Activated CD4-positive, alpha-beta T cell treated with anti-CD3 and anti-CD28 coated beads for 4 hours (primary cell): ENCODE measurements around the gene ADARB1.

Experiments
- DNase-seq, 2 donors: peaks; one replicate each; pipeline ENCODE4 v3.0.0-alpha.2; 2020

The ADARB1 gene

DNA sequence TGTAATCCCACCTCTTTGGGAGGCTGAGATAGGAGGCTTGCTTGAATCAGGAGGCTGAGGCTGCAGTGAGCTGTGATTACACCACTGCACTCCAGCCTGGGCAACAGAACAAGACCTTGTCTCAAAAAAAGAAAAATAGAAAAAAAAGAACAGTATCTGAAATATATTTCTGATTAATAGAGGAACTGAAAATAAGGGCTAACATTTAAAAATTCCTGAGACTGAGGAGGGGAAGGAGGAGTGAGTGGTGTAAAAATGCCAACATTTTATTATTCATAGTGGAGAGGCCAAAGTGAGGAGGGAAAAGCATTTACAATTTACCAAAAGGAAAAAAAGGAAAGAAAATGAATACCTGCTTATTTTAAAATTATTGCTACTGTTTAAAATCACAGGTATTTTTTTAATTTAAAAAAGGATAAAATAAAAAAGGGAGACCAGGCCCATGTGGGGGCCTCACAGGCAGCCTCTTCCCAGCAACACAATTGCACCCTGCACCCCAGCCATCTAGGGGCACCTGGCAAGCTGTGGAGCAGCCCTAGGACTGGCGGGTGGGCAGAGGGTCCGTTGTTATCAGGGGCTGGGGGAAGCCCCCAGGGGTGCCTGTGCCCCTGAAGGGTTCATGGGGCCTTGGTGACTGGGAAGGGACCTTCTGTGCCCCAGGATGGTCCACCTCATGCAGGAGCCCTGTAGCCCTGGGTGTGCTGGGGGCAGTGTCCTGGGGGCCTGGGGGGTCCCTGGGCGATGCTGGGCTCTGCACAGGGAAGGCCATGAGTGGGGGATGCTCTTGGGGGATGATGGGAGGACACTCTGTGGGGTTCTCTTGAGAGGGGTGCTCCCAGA is 34.8 kb upstream of the ADARB1 start:
- DNase-seq, result no peak

- no peak for DNase-seq
These were observed 34.1 kb upstream of the ADARB1 start for GRCh38 chr21:45040157-45040711.

DNA sequence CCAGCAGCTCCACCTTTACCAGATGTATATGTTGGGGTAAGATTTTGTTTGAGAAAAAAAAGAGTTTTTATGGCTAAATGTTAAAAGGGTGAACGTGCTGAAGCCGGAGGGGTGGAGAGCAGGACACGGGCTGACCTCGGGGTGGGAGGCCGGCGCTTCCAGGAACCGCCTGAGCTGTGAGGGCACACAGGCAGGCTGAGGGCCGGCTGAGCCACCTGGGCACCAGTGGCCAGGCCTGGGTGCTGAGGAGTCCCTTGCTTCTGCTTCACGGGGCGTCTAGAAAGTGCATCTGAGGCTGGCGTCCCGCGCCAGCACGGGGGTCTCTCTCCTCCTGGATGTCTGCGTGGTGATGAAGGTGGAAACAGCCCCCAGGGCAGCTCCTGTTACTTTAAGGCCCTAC is 33.6 kb upstream of the ADARB1 start:
- DNase-seq, result no peak

GRCh38 chr21:45041351-45041805 is 33.0 kb upstream of the ADARB1 start:
- DNase-seq, result no peak

DNA sequence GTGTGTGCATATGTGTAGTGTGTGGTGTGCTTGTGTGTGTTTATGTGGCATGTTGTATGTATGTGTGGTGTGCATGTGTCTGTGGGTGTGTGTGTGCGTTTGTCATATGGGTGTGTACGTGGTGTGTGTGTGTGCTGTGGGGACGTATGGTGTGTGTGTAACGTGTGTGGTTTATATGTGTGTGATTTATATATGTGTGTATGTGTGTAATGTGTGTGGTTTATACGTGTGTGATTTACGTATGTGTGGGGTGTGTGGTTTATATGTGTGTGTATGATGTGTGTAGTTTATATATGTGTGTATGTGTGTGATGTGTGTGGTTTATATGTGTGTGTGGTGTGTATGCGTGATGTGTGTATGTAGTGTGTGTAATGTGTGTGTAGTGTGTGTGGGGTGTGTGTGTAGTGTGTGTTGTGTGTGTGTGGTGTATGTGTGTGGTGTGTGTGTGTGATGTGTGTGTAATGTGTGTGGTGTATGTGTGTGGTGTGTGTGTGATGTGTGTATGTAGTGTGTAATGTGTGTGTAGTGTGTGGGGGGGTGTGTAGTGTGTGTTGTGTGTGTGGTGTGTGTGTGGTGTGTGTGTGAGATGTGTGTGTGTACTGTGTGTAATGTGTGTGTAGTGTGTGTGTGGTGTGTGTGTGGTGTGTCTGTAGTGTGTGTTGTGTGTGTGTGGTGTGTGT is 32.3 kb upstream of the ADARB1 start:
- no peak for DNase-seq

GRCh38 chr21:45042664-45043161 is 31.7 kb upstream of the ADARB1 start:
- DNase-seq, result no peak

- no peak for DNase-seq
These were observed 30.8 kb upstream of the ADARB1 start for GRCh38 chr21:45043541-45044020.

- DNase-seq, result no peak
These were observed 28.9 kb upstream of the ADARB1 start for GRCh38 chr21:45045481-45045880.

DNA sequence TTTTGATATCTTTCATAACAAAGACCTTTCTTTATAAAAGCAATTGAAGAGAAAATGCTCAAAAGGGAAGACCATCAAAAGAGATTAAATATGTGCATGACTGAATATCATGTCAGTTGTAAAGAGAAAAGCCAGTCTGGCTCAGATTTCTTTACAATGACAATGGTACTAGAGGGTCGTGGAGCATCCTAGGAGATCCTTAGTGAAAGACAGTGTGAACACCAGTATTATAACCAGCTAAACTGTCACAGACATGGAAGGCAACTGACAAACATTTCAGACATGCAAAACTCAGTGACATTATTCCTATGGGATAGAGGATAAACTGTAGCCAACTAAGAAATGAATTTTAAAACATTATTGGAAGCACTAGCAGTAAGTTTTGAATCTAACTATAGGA is 27.1 kb upstream of the ADARB1 start:
- DNase-seq, result no peak

DNA sequence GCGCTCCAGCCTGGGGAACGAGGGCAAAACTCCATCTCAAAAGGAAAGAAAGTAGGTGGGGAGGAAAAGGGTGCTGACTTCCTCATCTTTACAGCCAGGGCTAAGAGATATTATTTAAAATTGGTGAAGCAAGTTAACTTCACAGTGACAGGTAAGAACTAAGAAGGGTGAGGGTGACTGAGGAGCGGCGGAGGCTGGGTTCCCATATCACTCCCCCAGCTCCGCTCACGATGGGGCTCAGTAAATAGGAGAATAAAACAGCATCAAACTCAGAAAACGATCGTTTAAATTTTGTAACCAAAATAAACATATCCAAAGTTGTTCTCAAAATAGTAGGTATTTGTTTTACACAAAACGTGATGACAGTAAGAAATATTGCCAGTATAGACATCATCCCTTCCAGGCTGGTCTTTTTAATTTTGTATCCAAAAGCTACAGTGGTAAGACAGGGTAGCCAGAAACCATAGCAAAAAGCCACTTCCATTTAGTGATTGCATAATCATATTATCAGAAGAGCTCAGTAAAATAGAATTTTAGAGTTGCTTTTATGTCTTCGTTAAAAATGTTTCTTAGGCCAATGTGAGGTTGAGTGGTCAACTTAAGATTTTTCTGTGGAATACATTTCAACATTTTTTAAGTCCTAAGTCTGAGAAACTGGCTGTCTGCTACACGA is 26.2 kb upstream of the ADARB1 start:
- no peak for DNase-seq

- no peak for DNase-seq
These were observed 25.4 kb upstream of the ADARB1 start for GRCh38 chr21:45048968-45049367.

DNA sequence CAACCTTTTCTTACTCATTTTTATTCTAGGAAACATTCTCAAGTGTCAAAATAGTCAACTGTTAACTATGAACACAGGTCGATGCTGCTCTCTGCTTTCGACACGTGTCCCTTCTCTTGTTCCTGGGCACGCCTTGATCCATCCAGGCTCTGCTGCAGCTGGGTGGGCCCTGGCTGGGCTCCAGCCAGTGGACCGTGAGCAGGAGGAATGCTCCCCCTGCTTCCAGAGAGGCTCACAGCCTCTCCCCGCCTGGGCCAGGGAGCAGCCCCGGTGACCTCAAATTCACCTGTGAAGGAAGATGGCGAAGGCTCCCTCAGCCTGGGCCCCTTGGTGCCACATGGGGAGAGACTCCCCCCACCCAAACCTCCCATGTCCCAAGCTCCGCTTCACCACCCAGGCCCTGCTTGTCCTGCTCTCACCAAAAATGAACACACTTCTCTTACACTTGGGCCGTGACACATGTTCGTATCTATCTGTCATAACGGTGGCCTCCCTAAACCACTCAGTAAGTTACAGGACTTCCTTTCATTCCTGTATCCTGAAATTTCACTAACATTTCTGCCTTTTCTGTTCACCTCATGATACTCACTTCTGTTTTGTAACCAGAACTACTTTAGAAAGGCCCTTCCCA is 24.6 kb upstream of the ADARB1 start:
- no peak for DNase-seq

- DNase-seq, result no peak
These were observed 24.0 kb upstream of the ADARB1 start for GRCh38 chr21:45050345-45050796.

DNA sequence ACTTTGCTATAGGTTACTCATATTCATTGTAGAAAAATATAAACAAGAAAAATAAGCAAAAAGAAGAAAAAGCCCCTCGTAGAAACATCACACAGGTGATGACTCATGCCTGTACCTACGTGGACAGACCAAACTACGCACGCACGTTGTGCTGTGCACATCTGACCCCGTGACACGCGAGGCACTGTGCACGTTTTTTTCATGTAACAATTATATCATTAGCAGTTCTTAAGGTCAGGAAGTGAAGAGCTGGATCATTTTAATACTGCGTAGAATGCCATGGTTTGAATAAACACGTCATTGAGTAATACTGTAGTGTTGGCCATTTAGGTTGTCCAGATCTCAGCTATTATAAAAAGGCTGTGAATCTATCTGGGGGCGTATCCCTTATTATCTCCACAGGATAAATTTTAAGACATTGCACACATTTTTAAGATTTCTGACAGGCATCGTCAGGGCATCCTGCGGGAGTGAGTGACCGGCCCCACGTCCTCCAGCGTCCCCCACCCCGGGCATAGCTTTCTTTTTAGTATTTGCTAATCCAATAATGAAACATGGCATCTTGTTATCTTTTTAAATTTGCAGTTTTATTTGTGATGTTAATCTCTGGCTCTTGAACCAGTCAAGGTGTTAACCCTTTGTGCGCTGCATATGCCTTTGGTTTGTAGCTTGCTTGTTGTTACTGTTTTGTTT is 23.4 kb upstream of the ADARB1 start:
- DNase-seq, result no peak

DNA sequence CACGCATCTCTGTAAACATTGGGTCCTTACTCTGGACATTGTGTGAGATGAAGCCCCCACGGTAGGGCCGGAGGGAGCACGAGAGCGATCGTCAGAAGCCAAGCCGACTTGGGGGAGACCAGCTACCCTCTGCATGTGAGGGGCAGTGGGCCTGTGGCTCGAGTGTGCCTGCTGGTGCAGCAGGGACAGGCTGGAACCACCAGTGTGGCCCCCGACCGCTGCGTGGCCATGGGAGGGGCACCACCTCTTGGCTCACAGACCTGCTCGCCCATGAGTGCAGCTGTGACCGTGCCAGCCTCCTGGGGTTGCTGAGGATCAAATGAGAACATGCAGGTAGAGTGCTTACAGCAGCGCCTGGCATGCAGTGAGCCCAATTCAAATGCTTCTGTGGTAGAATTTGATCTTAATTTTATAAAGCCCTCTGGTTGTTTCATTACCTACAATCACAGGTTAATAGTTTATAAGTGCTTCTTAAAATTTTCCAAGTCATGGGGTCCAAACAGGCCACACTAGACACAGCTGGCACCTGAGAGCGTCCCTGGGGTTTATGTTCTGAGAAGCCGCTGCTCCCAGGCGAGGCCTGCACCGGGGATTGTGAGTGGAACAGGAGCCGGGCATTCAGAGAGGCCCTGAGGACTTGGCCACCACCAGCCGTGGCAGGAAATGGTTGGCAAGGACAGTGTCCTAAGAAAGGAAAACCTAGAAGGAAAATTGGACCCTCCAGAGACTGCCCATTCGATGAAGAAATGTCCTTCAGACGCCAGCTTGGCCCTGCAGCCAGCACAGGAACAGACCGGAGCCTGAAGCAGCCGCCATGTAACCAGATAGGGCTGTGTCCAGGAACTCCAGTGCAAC is 22.6 kb upstream of the ADARB1 start:
- no peak for DNase-seq

GRCh38 chr21:45052960-45053359 is 21.4 kb upstream of the ADARB1 start:
- DNase-seq, result no peak

DNA sequence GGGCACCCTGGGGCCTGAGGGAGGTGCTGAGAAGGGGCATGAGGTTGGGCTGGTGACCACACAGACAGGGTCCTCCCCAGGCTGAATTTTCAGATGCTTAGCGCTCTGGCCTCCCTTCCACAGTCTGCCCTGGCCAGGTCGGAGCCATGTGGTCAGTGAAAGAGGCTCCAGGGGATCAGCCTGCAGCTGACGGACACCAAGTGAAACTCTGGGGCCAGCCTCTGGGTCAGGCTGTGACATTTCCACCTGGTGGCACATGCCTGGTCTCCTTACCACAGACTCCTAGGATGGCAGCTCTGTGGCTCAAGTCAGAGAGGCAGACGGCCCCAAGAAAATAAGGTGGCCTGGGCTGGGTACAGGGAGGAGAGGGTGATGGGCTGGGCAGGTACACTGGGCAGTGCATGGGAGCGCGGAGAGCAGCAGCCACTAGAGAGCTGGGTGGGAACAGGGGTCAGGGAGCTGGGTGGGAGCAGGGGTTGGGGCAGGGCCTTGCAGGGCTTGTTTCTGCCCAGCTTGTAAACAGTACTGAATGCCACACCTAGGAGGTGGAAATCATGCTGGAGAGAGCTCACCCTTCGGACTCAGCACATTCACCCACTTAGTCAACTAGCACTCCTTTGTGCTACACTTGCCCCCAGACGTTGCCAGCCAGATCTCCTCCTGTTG is 20.7 kb upstream of the ADARB1 start:
- DNase-seq, result no peak

DNA sequence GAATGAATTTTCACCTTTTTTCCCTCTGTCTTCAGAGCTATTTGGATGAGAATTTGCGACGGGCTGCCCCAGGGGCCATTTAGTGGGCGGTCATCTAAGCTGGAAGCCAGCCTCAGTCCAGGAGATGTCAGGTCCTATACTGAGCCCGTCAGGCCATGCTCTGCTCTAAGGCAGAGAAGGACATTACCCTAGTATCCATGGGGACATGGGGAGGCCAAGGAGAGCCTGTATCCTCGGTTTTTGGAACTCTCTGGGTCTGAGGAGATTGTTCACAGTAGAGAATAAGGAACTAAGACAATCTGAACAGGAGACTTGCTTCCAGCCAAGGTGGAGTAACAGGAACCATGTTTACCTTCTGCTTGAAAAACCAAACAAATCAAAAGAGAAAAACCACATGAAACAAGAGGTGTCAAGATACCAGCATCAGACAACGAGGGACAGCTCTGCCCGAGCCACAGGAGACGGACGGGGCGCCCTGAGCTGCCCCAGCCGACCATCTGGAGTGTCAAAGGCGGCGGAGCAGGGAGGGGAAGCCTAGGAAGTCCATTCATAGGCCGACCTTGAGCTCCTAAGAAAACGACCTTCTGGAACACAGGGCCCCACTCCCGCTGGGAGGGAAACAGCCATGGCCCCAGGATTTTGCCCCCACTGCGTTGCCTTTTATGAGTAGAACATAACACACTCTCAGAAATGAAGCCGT is 20.0 kb upstream of the ADARB1 start:
- DNase-seq, result no peak

DNA sequence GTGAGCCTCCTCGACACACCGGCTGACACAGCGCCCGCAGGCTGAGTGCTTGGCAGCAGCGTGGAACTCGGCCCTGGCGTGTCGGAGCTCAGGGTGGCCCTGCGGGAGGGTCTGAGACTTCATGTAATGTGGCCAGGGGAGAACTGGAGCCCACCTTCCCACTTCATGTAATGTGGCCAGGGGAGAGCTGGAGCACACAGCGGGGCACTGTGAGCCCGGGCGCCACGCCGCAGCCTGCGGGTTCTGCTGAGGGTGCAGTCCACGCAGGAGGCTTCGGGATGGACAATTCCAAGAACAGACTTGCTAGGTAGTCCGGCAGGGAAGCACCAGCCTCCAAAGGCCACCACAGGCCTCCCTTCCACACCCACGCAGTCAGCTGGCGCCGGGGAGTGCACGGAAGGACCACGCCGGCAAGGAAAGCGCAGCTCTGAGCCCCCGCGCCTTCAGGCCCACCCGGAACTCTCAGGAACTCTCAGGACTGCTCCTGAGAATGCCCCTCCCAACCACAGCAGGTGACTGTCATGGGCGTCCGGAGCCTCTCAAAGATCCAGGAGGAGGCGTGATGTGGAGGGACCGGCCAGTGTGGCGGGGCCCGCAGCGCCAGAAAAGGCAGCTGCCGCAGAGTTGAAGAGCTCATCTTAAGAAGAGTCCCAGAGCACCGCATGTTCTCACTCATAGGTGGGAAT is 19.3 kb upstream of the ADARB1 start:
- no peak for DNase-seq
